Astrocyte (in vitro differentiated cells and primary cell): Measurements from ENCODE around the gene PPP1R12B.
"Not testable (repeated sequence)": the region's sequence is repeated elsewhere in the genome, so short reads cannot be mapped to it uniquely, and the experiment has no call there.

Experiments
- EZH2 ChIP-seq: IDR thresholded peaks from 2 replicates; pipeline ENCODE4 v1.6.1; 2012; ENCODE audit warnings: mild to moderate bottlenecking, low read length, inconsistent platforms; ENCODE audit not compliant: insufficient read depth
- TF ChIP-seq, protein P1 (sequence below): IDR thresholded peaks from 2 replicates; pipeline ENCODE4 v1.5.1; 2011; ENCODE audit warnings: low read depth, mild to moderate bottlenecking, inconsistent platforms, low read length, moderate library complexity; ENCODE audit not compliant: insufficient read depth

- TF ChIP-seq EZH2, result not testable (repeated sequence)
- TF ChIP-seq, protein P1, sequence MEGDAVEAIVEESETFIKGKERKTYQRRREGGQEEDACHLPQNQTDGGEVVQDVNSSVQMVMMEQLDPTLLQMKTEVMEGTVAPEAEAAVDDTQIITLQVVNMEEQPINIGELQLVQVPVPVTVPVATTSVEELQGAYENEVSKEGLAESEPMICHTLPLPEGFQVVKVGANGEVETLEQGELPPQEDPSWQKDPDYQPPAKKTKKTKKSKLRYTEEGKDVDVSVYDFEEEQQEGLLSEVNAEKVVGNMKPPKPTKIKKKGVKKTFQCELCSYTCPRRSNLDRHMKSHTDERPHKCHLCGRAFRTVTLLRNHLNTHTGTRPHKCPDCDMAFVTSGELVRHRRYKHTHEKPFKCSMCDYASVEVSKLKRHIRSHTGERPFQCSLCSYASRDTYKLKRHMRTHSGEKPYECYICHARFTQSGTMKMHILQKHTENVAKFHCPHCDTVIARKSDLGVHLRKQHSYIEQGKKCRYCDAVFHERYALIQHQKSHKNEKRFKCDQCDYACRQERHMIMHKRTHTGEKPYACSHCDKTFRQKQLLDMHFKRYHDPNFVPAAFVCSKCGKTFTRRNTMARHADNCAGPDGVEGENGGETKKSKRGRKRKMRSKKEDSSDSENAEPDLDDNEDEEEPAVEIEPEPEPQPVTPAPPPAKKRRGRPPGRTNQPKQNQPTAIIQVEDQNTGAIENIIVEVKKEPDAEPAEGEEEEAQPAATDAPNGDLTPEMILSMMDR, result not testable (repeated sequence)
Measured at GRCh38 chr1:202430111-202430510, 81.6 kb downstream of the PPP1R12B start.
